ENCODE results near the gene FBXL15. TPM values are rescaled to one million over a fixed set of nuclear protein-coding genes. Genes with fewer than 3 reads are reported as not detected.

Gene FBXL15
- total and polyA plus RNA-seq, 2 donors (not counting 1 experiment from before 2014, with no cell fraction given), result 15.5 to 20.7 TPM

GRCh38 chr10:102467971-102468438 lies 47.4 kb downstream of the FBXL15 start:
- Histone ChIP-seq H3K36me3 (replicated peaks in 1 of 2; ENCODE audit: control extremely low read depth in 1 of 2, control insufficient read depth in 1 of 2, extremely low read depth in 1 of 2, insufficient read depth in 2 of 2, low read length in 1 of 2) (no peaks in the 10 kb centered on the region), H4K20me1 (ENCODE audit: control insufficient read depth, insufficient read depth, low read length, poor library complexity, severe bottlenecking) (no peaks in the 10 kb centered on the region), H2AFZ (ENCODE audit: insufficient read depth, low read depth, low read length, poor library complexity, severe bottlenecking) (no peak overlapping the region), H3K9me3 (ENCODE audit: control extremely low read depth in 1 of 3, control insufficient read depth in 2 of 3, insufficient read depth in 1 of 3, low read length in 2 of 3) (no peaks in the 10 kb centered on the region), H3K27me3 (replicated peaks in 1 of 4; ENCODE audit: control extremely low read depth in 1 of 4, control insufficient read depth in 3 of 4, insufficient read depth in 4 of 4, low read length in 3 of 4) (no peaks in the 10 kb centered on the region), H3K4me1 (ENCODE audit: control insufficient read depth in 2 of 2, insufficient read depth in 2 of 2, low read length in 2 of 2) (peaks cover 0 to under 1% of the 10 kb centered on the region in 2 donors), H3K4me3 (ENCODE audit: control extremely low read depth in 1 of 5, extremely low read depth in 1 of 5, insufficient read depth in 1 of 5, low read depth in 2 of 5, low read length in 4 of 5) (no peak overlapping the region), H3K27ac (ENCODE audit: low read length in 2 of 2) (no peak overlapping the region), H3K4me2 (replicated peaks; ENCODE audit: low read depth, low read length, poor library complexity, severe bottlenecking) (no peak overlapping the region), H3K79me2 (ENCODE audit: control insufficient read depth, insufficient read depth, low read length) (no peaks in the 10 kb centered on the region), H3K9ac (ENCODE audit: low read length) (no peak overlapping the region)
- ChIA-PET POLR2A (no interaction called here), CTCF (interaction anchor here (5.5 kb wide), 1 partner anchor 11 kb away, joined by 22 read pairs; no protein-coding TSS in a partner anchor)
- intact Hi-C loops (cut with micrococcal nuclease), result no loop called here
- ATAC-seq (ENCODE audit: low read depth), result no peak
- Mint-ChIP-seq H3K4me1 (peaks cover 5% of the 10 kb centered on the region), H3K27ac (no peak overlapping the region), H3K4me3 (no peak overlapping the region), H3K27me3 (no peaks in the 10 kb centered on the region), H3K9me3 (ENCODE audit: insufficient read depth) (no peaks in the 10 kb centered on the region)
- TF ChIP-seq EZH2 (IDR thresholded peaks at IDR 0.05; ENCODE audit: borderline replicate concordance, insufficient read depth, low read depth, low read length, poor library complexity, severe bottlenecking) (no peak), CTCF (IDR thresholded peaks at IDR 0.05) (no peak)
- WGBS (ENCODE audit: insufficient coverage), result 72% methylated on average over 2 of the region's 6 CpGs
- DNase-seq, result no peak

GRCh38 chr10:102468683-102469082 lies 48.0 kb downstream of the FBXL15 start:
- POLR2A ChIA-PET, result no interaction called here
- intact Hi-C loops (cut with micrococcal nuclease), result no loop called here

More at GRCh38 chr10:102468683-102469082, 48.0 kb downstream of the FBXL15 start:
- ATAC-seq (ENCODE audit: low read depth) (no peak), DNase-seq (no peak)
- WGBS (ENCODE audit: insufficient coverage), result 100% methylated on average over 4 of the region's 9 CpGs
- H3K4me1 Mint-ChIP-seq, result no peaks in the 10 kb centered on the region
- H3K27me3 Mint-ChIP-seq, result no peaks in the 10 kb centered on the region
- H3K9me3 Mint-ChIP-seq (ENCODE audit: insufficient read depth), result no peaks in the 10 kb centered on the region
- H3K4me3 ChIP-seq (ENCODE audit: control extremely low read depth in 1 of 5, extremely low read depth in 1 of 5, insufficient read depth in 1 of 5, low read depth in 2 of 5, low read length in 4 of 5), result no peak overlapping the region
- no peaks in the 10 kb centered on the region for H4K20me1 ChIP-seq (ENCODE audit: control insufficient read depth, insufficient read depth, low read length, poor library complexity, severe bottlenecking)
- no peak overlapping the region for H3K9ac ChIP-seq (ENCODE audit: low read length)
- CTCF ChIA-PET, result interaction anchor here (5.5 kb wide), 1 partner anchor 10 kb away, joined by 22 read pairs; no protein-coding TSS in a partner anchor
- no peak overlapping the region for H2AFZ ChIP-seq (ENCODE audit: insufficient read depth, low read depth, low read length, poor library complexity, severe bottlenecking)
- no peaks in the 10 kb centered on the region for H3K36me3 ChIP-seq (replicated peaks in 1 of 2; ENCODE audit: control extremely low read depth in 1 of 2, control insufficient read depth in 1 of 2, extremely low read depth in 1 of 2, insufficient read depth in 2 of 2, low read length in 1 of 2)
- no peak overlapping the region for H3K27ac Mint-ChIP-seq
- H3K79me2 ChIP-seq (ENCODE audit: control insufficient read depth, insufficient read depth, low read length), result no peaks in the 10 kb centered on the region
- TF ChIP-seq EZH2 (IDR thresholded peaks at IDR 0.05; ENCODE audit: borderline replicate concordance, insufficient read depth, low read depth, low read length, poor library complexity, severe bottlenecking), result no peak
- TF ChIP-seq CTCF (IDR thresholded peaks at IDR 0.05), result no peak
- no peak overlapping the region for H3K27ac ChIP-seq (ENCODE audit: low read length in 2 of 2)
- no peak overlapping the region for H3K4me3 Mint-ChIP-seq
- no peaks in the 10 kb centered on the region for H3K27me3 ChIP-seq (replicated peaks in 1 of 4; ENCODE audit: control extremely low read depth in 1 of 4, control insufficient read depth in 3 of 4, insufficient read depth in 4 of 4, low read length in 3 of 4)
- H3K4me1 ChIP-seq (ENCODE audit: control insufficient read depth in 2 of 2, insufficient read depth in 2 of 2, low read length in 2 of 2), result no peaks in the 10 kb centered on the region
- no peaks in the 10 kb centered on the region for H3K9me3 ChIP-seq (ENCODE audit: control extremely low read depth in 1 of 3, control insufficient read depth in 2 of 3, insufficient read depth in 1 of 3, low read length in 2 of 3)
- no peak overlapping the region for H3K4me2 ChIP-seq (replicated peaks; ENCODE audit: low read depth, low read length, poor library complexity, severe bottlenecking)

Measured in B cell (primary cell).